Right kidney (tissue), 1 donor: ENCODE measurements around the gene SLC22A7.
"Not testable (repeated sequence)": the region's sequence is repeated elsewhere in the genome, so short reads cannot be mapped to it uniquely, and the experiment has no call there.

Experiments used
- DNase-seq: peaks from one replicate; pipeline ENCODE4 v3.0.0-alpha.2; 2016

Gene SLC22A7

GRCh38 chr6:43302126-43302525 lies 4.1 kb downstream of the SLC22A7 start:
- DNase-seq: no peak

DNA sequence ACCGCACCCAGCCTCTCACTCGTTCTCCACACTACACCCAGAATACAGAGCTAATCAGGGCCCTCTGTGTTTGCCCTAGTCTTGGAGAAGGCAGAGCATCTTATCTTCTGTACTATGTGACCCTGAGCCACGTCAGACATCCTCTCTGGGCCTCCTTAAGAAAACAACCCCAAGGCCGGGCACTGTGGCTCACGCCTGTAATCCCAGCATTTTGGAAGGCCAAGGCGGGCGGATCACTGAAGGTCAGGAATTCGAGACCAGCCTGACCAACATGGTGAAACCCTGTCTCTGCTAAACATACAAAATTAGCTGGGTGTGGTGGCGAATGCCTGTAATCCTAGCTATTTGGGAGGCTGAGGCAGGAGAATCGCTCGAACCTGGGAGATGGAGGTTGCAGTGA lies 4.9 kb downstream of the SLC22A7 start:
- not testable (repeated sequence) for DNase-seq

GRCh38 chr6:43303751-43304331 lies 5.8 kb downstream of the SLC22A7 start:
- DNase-seq: no peak

- DNase-seq: no peak
Observed at GRCh38 chr6:43304361-43304760, 6.3 kb downstream of the SLC22A7 start.

GRCh38 chr6:43304882-43305281 lies 6.8 kb downstream of the SLC22A7 start:
- no peak for DNase-seq

DNA sequence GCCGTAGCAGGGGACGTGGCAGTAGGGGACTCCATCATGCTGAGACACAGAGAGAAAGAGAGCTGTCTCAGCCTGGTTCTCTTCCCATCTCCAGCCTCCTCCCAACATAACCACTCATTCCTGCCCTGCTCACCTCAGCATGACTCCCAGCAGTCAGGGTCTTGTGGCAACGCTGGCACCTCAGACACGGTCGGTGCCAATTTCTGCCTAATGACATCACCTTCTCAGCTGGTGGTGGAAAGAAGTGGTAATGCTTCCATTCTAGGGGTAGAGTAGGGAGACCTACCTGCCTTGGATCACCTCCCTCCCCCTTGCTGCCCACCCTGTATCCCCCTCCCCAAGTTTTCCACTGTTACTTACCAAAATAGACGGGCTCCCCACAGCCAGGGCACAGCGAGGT lies 8.0 kb downstream of the SLC22A7 start:
- DNase-seq: no peak

DNA sequence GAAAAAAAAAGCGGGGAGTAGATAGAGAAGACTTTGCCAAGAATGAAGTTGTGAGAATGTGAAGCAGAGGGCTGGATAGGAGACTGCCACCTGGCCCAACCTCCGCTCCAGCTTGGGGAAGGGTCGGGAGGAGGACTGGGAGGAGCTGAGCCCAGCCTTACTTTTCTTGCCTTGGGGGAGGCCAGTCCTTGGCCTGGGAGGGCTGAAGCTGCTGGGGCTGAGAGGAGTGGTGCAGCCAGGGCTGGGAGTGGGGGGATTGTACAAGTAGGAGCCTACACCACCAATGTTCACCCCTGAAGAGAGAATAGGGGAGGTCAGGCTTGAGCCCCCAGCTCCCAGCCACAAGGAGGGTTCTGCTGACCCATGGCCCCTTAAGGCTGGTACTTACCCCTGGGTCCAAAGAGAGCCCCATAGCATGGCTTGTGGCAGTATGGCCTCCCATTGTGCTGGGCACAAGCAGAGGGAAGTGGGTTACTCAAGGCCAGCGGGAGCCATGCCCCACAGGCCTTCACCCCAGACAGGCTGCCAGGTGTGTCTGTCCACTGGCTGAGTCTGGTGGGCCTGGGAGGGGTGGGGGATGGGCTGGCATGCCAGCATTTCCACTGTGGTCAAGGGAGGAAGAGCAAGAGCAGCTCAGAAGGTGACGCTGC lies 9.5 kb downstream of the SLC22A7 start:
- no peak for DNase-seq

DNA sequence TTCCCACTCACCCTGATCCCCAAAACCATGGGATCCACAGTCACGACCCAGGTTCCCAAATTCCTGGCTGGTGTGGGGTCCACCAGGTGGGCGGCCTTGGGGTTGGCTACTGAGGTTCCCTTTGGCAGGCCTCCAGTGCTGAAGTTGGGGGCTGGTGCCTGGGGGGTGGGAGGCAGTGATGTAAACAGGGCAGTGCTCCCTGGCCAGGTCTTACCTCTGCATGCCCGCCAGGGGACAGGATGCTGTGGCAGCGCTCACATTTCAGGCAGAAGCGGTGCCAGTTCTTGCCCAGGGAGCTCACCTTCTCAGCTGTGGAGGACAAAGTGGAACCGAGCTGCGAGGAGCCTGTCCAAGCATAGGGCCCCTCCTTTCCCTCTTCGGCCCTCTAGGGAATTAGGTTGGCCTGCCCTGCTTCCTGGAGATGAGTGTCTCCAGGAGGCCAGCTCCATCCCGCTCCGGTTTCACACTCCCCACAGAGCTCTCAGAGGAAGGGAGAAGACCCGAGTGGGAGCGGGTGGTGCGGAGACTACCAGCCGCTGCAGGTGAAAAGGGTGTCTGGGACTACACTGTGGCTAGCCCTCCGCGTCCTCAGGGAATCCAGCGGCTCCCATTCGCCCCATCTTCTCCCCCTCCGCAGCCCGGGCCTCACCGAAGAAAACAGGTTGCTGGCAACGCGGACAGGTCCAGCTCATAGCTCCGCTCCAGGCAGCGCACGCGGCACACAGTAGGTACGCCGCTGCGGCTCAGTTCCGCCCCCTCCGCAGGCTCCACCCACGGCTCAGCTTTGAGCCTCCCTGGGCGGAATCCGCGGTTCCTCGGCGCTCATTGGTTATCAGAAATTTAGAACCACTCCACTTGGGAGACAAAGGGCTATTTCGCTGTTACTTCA lies 10.3 kb downstream of the SLC22A7 start, which contains the start of gene CRIP3:
CRIP3 (minus strand) TSS at position 726 of the 889 bp plus-strand sequence; CDS start at position 692, 34 bp downstream.
- DNase-seq: peak; percentile 51

- DNase-seq: no peak
Observed at GRCh38 chr6:43308990-43309477, 11.0 kb downstream of the SLC22A7 start.

- no peak for DNase-seq
Observed at GRCh38 chr6:43310134-43310533, 12.1 kb downstream of the SLC22A7 start.

- no peak for DNase-seq
Observed at GRCh38 chr6:43310624-43311023, 12.6 kb downstream of the SLC22A7 start.

- DNase-seq: no peak
Observed at GRCh38 chr6:43311666-43312065, 13.6 kb downstream of the SLC22A7 start.

GRCh38 chr6:43313813-43314212 lies 15.8 kb downstream of the SLC22A7 start:
- no peak for DNase-seq

GRCh38 chr6:43318011-43318410 lies 20.0 kb downstream of the SLC22A7 start:
- DNase-seq: no peak

- no peak for DNase-seq
Observed at GRCh38 chr6:43325876-43326275, 27.8 kb downstream of the SLC22A7 start.

GRCh38 chr6:43328528-43328927 lies 30.5 kb downstream of the SLC22A7 start:
- DNase-seq: no peak

DNA sequence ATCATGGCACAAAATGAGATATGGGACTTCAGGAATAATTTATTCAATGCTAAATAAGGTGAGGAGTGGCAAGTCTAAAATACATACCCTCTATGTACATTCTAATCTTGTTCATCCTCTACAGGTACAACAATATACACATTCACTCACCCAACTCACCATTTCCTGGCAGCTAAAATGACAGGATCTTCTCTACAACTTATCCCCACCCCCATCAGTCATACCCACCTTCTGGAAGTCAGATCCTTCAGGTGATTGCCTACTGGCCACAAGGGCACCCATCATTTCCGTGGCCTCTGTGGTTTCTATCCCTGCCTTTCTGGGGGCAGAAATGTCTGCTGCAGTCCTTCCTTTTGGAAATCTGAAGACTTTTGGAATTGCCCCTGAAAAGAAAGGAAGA lies 33.4 kb downstream of the SLC22A7 start:
- DNase-seq: no peak

GRCh38 chr6:43331891-43332290 lies 33.8 kb downstream of the SLC22A7 start:
- no peak for DNase-seq

GRCh38 chr6:43334466-43335095 lies 36.5 kb downstream of the SLC22A7 start:
- DNase-seq: peak; percentile 11

DNA sequence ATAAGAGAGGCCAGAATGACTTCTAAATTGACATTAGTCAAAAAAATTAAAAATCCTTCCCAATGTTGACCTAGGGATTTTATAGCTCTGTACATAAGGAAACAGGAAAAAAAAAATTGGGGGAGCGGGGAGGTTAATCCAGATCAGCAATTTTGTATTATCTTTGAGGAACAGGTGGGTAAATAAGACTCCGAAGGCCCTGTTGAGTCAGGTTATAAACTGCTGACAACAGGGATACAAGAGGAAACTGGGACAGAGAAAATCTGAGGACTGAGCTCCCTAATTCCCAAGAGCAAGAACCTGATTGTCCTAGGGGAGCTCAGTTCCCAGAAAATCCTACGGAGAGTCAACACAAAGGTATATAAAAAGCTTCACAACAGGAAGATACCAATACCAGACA lies 37.4 kb downstream of the SLC22A7 start:
- no peak for DNase-seq

- DNase-seq: no peak
Observed at GRCh38 chr6:43336382-43336781, 38.3 kb downstream of the SLC22A7 start.

DNA sequence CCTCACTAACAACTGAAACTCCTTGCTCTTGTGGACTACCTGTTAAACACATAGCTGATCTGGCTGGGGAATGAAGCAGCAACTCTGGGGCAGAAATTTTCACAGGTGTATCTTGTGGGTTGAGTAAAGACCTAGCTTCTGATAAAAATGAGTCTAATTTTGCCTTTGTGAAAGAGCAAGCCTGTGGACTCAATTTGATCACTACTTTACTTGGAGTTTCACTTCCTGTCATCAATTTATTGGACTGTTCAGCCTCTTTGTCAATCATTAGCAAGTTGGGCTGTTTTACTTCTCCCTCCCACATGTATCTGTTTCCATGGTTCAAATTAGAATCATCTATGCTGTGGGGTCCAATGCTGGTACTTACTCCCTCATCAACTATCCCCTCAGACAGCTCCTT lies 40.2 kb downstream of the SLC22A7 start:
- no peak for DNase-seq

DNA sequence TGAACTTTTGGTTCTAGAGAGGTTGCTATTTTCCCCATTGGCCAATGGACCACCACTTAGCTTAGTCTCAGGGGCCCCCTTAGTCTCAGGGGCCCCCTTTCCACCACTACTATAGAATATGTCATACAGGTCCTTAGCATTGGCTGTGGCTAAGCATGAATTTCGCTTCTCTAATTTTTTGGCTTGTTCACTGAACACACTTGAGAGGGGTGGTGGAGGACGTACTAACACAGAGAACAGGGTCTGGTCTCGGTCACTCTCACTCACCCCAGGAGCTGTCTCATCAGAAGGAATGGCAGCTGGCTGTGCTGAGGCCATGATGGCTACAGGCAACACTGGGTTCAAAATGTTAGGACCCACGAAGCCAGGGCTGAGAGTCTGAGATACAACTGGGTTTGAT lies 41.1 kb downstream of the SLC22A7 start:
- no peak for DNase-seq
